Kidney (tissue), 14 donors: Measurements from ENCODE around the gene ARL14. TPM values are rescaled to one million over a fixed set of nuclear protein-coding genes. Genes with fewer than 3 reads are reported as not detected.

Experiments used
- DNase-seq, 5 donors: peaks; one replicate each; pipeline ENCODE4 v3.0.0-alpha.2; 2013 to 2020
- FAIRE-seq: peaks from 2 replicates; lab custom pipeline; 2012; peaks lifted over from hg19 to GRCh38; lab: Jason Lieb, UNC
- H3K27ac ChIP-seq, 2 donors: one replicate each; pipeline ENCODE4 v1.7.0; 2013; ENCODE audit warnings: low read depth in 2 of 2, low read length in 2 of 2, inconsistent platforms in 1 of 2
- H3K27me3 ChIP-seq: one replicate; pipeline ENCODE4 v1.7.1; 2013; ENCODE audit warnings: low read length, inconsistent platforms; ENCODE audit not compliant: control insufficient read depth, insufficient read depth
- H3K36me3 ChIP-seq, 3 donors: one replicate each; pipeline versions ENCODE4 v1.7.0 to v1.7.1; 2013; ENCODE audit warnings: low read length in 3 of 3, control low read depth in 1 of 3, inconsistent platforms in 1 of 3; ENCODE audit not compliant: insufficient read depth in 3 of 3, control insufficient read depth in 2 of 3
- H3K4me1 ChIP-seq, 3 donors: one replicate each; pipeline versions ENCODE4 v1.7.0 to v1.7.1; 2013; ENCODE audit warnings: low read length in 3 of 3, inconsistent platforms in 1 of 3, low read depth in 1 of 3; ENCODE audit not compliant: control insufficient read depth in 2 of 3, insufficient read depth in 2 of 3
- H3K4me3 ChIP-seq, 3 donors: one replicate each; pipeline versions ENCODE4 v1.7.0 to v1.8.1; 2013; ENCODE audit warnings: low read length in 3 of 3, control low read depth in 1 of 3, inconsistent platforms in 1 of 3
- H3K9ac ChIP-seq, 3 donors: one replicate each; pipeline versions ENCODE4 v1.7.0 to v1.7.1; 2013; ENCODE audit warnings: low read length in 3 of 3, control low read depth in 1 of 3, inconsistent platforms in 1 of 3
- H3K9me3 ChIP-seq, 3 donors: one replicate each; pipeline versions ENCODE4 v1.7.0 to v1.7.1; 2013; ENCODE audit warnings: low read length in 3 of 3, control low read depth in 1 of 3, inconsistent platforms in 1 of 3; ENCODE audit not compliant: control insufficient read depth in 2 of 3, insufficient read depth in 1 of 3
- intact Hi-C: fragments of 100-400 bp; cut with DNase I; formaldehyde crosslinking; loops from one replicate; pipeline ENCODE4 v1.11.1; 2022
- polyA plus RNA-seq: library from polyadenylated mRNA; stranded (reverse); fragments of 350-450 nt; fragmentation: Illumina TruSeq; extraction: RNeasy Lipid Tissue Mini Kit (QIAGEN cat#74804); gene quantifications from one replicate; pipeline ENCODE4 v1.2.3, GENCODE V29; 2014; ENCODE audit warnings: low read depth, low replicate concordance; ENCODE audit not compliant: insufficient read depth
- total RNA-seq: library from RNA; stranded (reverse); fragmentation: NEBNext Ultra II Directional; extraction: Animal tissue kit (Norgen Biotek cat#: 25700); gene quantifications from one replicate; pipeline ENCODE4 v1.2.1, GENCODE V29; 2021
- TF ChIP-seq, protein P1 (sequence below): IDR thresholded peaks from 3 replicates; pipeline ENCODE4 v1.5.1; 2012; ENCODE audit warnings: mild to moderate bottlenecking, moderate library complexity, borderline replicate concordance; ENCODE audit not compliant: insufficient read depth; ENCODE audit errors: extremely low read depth
- donor health status: control.
- donor health status: control.
- donor health status: control.
- donor health status: control.
- donor health status: control.
- donor health status: DM: yes; HTN: yes; CAD: no.
- donor health status: Normal renal cell carcinoma (clear cell type).

The ARL14 gene
- total and polyA plus RNA-seq, 2 donors from 2014 or later = 0.31 TPM; not detected in 1

GRCh38 chr3:160675566-160676124 lies 1.3 kb upstream of the ARL14 start:
- no peak for FAIRE-seq
- H3K9ac ChIP-seq = no peak overlapping the region

DNA sequence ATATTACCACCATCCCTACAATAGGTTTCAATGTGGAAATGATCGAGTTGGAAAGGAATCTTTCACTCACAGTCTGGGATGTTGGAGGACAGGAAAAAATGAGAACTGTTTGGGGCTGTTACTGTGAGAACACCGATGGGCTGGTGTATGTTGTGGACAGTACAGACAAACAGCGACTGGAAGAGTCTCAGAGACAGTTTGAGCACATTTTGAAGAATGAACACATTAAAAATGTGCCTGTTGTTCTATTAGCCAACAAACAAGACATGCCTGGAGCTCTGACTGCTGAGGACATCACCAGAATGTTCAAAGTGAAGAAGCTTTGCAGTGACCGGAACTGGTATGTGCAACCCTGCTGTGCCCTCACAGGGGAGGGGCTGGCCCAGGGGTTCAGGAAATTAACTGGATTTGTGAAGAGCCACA lies 510 bp downstream of the ARL14 start:
- no peaks in the 10 kb centered on the region for H3K9me3 ChIP-seq
- H3K4me3 ChIP-seq = no peak overlapping the region
- no peak overlapping the region for H3K27ac ChIP-seq
- TF ChIP-seq, protein P1, sequence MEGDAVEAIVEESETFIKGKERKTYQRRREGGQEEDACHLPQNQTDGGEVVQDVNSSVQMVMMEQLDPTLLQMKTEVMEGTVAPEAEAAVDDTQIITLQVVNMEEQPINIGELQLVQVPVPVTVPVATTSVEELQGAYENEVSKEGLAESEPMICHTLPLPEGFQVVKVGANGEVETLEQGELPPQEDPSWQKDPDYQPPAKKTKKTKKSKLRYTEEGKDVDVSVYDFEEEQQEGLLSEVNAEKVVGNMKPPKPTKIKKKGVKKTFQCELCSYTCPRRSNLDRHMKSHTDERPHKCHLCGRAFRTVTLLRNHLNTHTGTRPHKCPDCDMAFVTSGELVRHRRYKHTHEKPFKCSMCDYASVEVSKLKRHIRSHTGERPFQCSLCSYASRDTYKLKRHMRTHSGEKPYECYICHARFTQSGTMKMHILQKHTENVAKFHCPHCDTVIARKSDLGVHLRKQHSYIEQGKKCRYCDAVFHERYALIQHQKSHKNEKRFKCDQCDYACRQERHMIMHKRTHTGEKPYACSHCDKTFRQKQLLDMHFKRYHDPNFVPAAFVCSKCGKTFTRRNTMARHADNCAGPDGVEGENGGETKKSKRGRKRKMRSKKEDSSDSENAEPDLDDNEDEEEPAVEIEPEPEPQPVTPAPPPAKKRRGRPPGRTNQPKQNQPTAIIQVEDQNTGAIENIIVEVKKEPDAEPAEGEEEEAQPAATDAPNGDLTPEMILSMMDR = no peak
- intact Hi-C loops = no loop called here
- H3K9ac ChIP-seq = no peak overlapping the region
- DNase-seq (peak in 2 of 5 donors; percentile 20 to 48), FAIRE-seq (no peak)
- no peaks in the 10 kb centered on the region for H3K36me3 ChIP-seq
- H3K27me3 ChIP-seq = no peaks in the 10 kb centered on the region
- peaks cover 0 to 5% (median 0%) of the 10 kb centered on the region in 3 donors for H3K4me1 ChIP-seq

More at GRCh38 chr3:160675566-160676124, 1.3 kb upstream of the ARL14 start:
- Histone ChIP-seq H3K27me3 (no peaks in the 10 kb centered on the region), H3K36me3 (no peaks in the 10 kb centered on the region), H3K4me1 (peaks cover 0 to 5% (median 0%) of the 10 kb centered on the region in 3 donors), H3K27ac (no peak overlapping the region), H3K9me3 (no peaks in the 10 kb centered on the region), H3K4me3 (no peak overlapping the region)
- TF ChIP-seq, protein P1 = no peak
- peak in 1 of 5 donors; percentile 13 for DNase-seq
- intact Hi-C loops = no loop called here

DNA sequence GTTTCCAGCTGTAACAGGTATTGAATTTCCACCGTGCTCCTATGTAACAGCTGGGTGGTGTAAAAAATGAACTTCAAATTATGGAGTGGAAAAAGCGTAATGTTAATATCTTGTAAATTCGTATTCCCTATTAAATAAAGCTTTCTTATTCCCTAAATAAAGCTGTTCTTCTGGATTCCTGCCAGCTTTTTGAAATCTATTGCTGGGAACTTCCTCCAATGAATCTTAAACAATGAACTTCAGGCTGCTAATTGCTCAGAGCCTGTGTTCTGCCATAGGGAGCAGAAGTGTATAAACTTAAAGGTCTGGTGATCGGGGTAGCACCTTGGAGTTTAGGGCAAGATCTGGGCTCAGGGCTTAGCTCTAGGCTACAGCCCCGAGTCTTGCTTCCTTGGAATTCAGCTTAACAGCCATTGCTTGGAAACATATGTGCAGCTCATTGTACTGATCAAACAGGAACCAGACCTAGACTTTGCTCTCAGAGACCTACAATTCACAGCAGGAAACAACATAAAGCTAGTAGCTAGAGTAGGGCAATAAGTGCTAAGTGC lies 1.4 kb downstream of the ARL14 start:
- DNase-seq (peak in 3 of 5 donors; percentile 14 to 71 (median 57)), FAIRE-seq (no peak)
- H3K4me3 ChIP-seq = no peak overlapping the region
- no peaks in the 10 kb centered on the region for H3K36me3 ChIP-seq
- no peak overlapping the region for H3K9ac ChIP-seq
- peaks cover 0 to 5% (median 0%) of the 10 kb centered on the region in 3 donors for H3K4me1 ChIP-seq
- TF ChIP-seq, protein P1 = no peak
- intact Hi-C loops = no loop called here
- no peaks in the 10 kb centered on the region for H3K27me3 ChIP-seq
- H3K9me3 ChIP-seq = no peaks in the 10 kb centered on the region
- no peak overlapping the region for H3K27ac ChIP-seq

DNA sequence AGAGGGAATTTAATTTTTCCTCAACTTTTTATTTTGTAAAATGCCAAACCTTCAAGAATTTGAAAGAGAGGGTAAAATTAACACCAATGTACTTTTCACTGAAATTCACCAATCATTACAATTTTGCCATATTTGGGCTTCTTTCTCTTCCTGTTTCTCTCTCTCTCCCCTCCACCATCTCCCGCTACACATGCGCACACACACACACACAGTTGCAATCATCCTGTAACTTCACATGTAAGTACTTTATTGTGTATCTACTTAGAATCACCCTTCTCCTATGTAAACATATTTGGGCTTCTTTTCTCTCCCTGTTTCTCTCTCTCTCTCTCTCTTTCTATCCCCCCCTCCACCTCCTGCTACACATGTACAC lies 7.4 kb downstream of the ARL14 start:
- TF ChIP-seq, protein P1 = no peak
- H3K4me1 ChIP-seq = no peaks in the 10 kb centered on the region
- FAIRE-seq (no peak), DNase-seq (no peak)
- no peak overlapping the region for H3K9ac ChIP-seq
- no peak overlapping the region for H3K27ac ChIP-seq
- H3K4me3 ChIP-seq = no peak overlapping the region
- no peaks in the 10 kb centered on the region for H3K36me3 ChIP-seq
- intact Hi-C loops = no loop called here
- H3K27me3 ChIP-seq = no peaks in the 10 kb centered on the region
- H3K9me3 ChIP-seq = no peaks in the 10 kb centered on the region
